K562 (cell line): Measurements from ENCODE around the gene MBD4. TPM values are rescaled to one million over a fixed set of nuclear protein-coding genes. Genes with fewer than 3 reads are reported as not detected.

Experiments used
- CC2D1A ChIP-seq: fragments of 450-650 bp; IDR thresholded peaks from 2 replicates; pipeline ENCODE4 v1.6.1; 2017; ENCODE audit warnings: mild to moderate bottlenecking
- CHD1 ChIP-seq: fragments of 200-600 bp; sonication (generic); IDR thresholded peaks from one replicate; pipeline ENCODE4 v1.6.1; 2012; ENCODE audit warnings: mild to moderate bottlenecking, moderate library complexity, low read length, inconsistent platforms
- ESRRB ChIP-seq: fragments of 250-450 bp; sonication (Bioruptor Pico); IDR thresholded peaks from 2 replicates; pipeline ENCODE4 v1.5.0; 2020; ENCODE audit warnings: mild to moderate bottlenecking, moderate library complexity, borderline replicate concordance
- GATA2 ChIP-seq: sonication (generic); formaldehyde crosslinking; IDR thresholded peaks from 2 replicates; pipeline ENCODE4 v1.4.0; 2020; ENCODE audit warnings: mild to moderate bottlenecking, missing genetic modification reagents
- KLF6 ChIP-seq: fragments of 250-450 bp; sonication (Bioruptor Pico); IDR thresholded peaks from 2 replicates; pipeline ENCODE4 v1.4.0; 2020; ENCODE audit warnings: mild to moderate bottlenecking, moderate library complexity, borderline replicate concordance
- NCOA1 ChIP-seq: fragments of 450-650 bp; IDR thresholded peaks from 2 replicates; pipeline ENCODE4 v1.6.1; 2016; ENCODE audit warnings: low read depth
- NFRKB ChIP-seq: fragments of 450-650 bp; IDR thresholded peaks from 2 replicates; pipeline ENCODE4 v1.6.1; 2016; ENCODE audit warnings: low read depth
- RUNX1 ChIP-seq: sonication (generic); IDR thresholded peaks from 2 replicates; pipeline ENCODE4 v1.6.1; 2016; ENCODE audit warnings: antibody characterized with exemption, low read depth
- SETDB1 ChIP-seq: IDR thresholded peaks from one replicate; pipeline ENCODE4 v1.6.1; 2012; ENCODE audit warnings: low read length, control low read depth, inconsistent platforms
- SOX6 ChIP-seq: fragments of 450-650 bp; IDR thresholded peaks from 2 replicates; pipeline ENCODE4 v1.6.1; 2014; ENCODE audit warnings: mild to moderate bottlenecking
- ZNF134 ChIP-seq: fragments of 250-450 bp; sonication (Bioruptor Pico); conservative IDR thresholded peaks from 2 replicates; pipeline ENCODE4 v1.4.0; 2020
- ZNF184 ChIP-seq: sonication (generic); formaldehyde crosslinking; IDR thresholded peaks from 2 replicates; pipeline ENCODE4 v1.5.0; 2020; ENCODE audit warnings: missing genetic modification reagents
- ZNF668 ChIP-seq: fragments of 250-450 bp; sonication (Bioruptor Pico); IDR thresholded peaks from 2 replicates; pipeline ENCODE4 v1.8.0; 2022; ENCODE audit warnings: mild to moderate bottlenecking, inconsistent platforms
- polyA plus RNA-seq, 8 experiments: library from polyadenylated mRNA; depleted of rRNA in 4 of 8; stranded (reverse) in 5 of 8; unstranded in 3 of 8; fragments of >200 nt; fragmentation: Nextera tagmentation in 2 of 8; fragmentation: Illumina TruSeq in 1 of 8; extraction: Ambion mirVana in 2 of 8; extraction: Trizol in 1 of 8; gene quantifications; 2 replicates each; pipeline versions ENCODE4 v1.2.1 to v1.2.3, GENCODE V29; 2011 to 2014; ENCODE audit warnings: inconsistent platforms in 1 of 8, missing spikeins in 1 of 8
- total RNA-seq, 7 experiments: library from RNA; depleted of rRNA in 6 of 7; stranded (reverse); fragments of >200 nt in 6 of 7; fragmentation: Illumina TruSeq in 2 of 7; extraction: Trizol in 2 of 7; gene quantifications; 2 replicates each; pipeline versions ENCODE4 v1.2.1 to v1.2.3, GENCODE V29; 2011 to 2021; ENCODE audit warnings: low replicate concordance in 1 of 7
- TF ChIP-seq, protein P1 (sequence below): fragments of 250-450 bp; sonication (Bioruptor Pico); IDR thresholded peaks from 2 replicates; pipeline ENCODE4 v1.9.0; 2021; ENCODE audit warnings: mild to moderate bottlenecking, inconsistent platforms
- TF ChIP-seq, protein P2 (sequence below): fragments of 450-650 bp; IDR thresholded peaks from 2 replicates; pipeline ENCODE4 v1.7.1; 2018; ENCODE audit warnings: mild to moderate bottlenecking, low read depth; ENCODE audit not compliant: partially characterized antibody
- TF ChIP-seq, protein P3 (sequence below): fragments of 250-450 bp; sonication (Bioruptor Pico); IDR thresholded peaks from 2 replicates; pipeline ENCODE4 v1.5.0; 2020; ENCODE audit warnings: mild to moderate bottlenecking, borderline replicate concordance
- TF ChIP-seq, protein P4 (sequence below): fragments of 250-450 bp; sonication (Bioruptor Pico); IDR thresholded peaks from 2 replicates; pipeline ENCODE4 v1.5.0; 2022; ENCODE audit warnings: mild to moderate bottlenecking
- TF ChIP-seq, protein P5 (sequence below): fragments of 450-650 bp; IDR thresholded peaks from 2 replicates; pipeline ENCODE4 v1.6.1; 2016; ENCODE audit warnings: low read depth, mild to moderate bottlenecking, moderate library complexity

MBD4 gene
- total and polyA plus RNA-seq, 9 of the 15 experiments (the other 6 are each of a cell fraction or from before 2014, with no cell fraction given): 13.3 to 63.9 (median 39.0) TPM

DNA sequence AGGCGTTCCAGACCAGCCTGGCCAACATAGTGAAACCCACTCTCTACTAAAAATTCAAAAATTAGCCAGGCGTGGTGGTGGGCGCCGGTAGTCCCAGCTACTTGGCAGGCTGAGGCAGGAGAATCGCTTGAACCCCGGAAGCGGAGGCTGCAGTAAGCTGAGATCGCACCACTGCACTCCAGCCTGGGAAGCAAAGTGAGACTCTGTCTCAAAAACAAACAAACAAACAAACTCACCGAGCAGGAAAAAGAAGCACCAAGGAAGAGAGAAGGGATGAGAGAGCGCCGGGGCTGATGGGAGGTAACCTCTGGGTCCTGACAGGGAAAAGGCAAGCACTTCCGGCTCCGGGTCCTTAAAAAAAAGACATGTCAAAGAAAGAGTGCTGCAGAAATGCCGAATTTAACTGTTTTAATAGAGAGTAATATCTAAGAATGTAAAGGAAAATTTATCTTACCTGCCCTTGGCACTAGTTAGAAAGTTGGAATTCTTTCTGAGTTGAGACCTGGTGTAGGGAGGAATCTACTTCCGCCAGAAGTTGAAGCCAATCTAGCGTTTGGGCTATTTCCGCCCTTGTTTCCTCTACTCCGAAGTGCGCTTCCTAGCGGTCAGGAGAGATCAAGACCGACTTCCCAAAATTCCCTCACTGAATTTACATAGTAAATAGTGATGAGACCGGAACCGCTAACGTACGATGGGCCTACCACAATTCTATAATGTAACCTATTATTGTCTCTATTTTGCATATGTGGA, 40.4 kb downstream of the MBD4 start (continued):
- no peak for TF ChIP-seq ZNF184 (CRISPR knock-in tag)
- TF ChIP-seq ESRRB: no peak
- TF ChIP-seq, protein P1, sequence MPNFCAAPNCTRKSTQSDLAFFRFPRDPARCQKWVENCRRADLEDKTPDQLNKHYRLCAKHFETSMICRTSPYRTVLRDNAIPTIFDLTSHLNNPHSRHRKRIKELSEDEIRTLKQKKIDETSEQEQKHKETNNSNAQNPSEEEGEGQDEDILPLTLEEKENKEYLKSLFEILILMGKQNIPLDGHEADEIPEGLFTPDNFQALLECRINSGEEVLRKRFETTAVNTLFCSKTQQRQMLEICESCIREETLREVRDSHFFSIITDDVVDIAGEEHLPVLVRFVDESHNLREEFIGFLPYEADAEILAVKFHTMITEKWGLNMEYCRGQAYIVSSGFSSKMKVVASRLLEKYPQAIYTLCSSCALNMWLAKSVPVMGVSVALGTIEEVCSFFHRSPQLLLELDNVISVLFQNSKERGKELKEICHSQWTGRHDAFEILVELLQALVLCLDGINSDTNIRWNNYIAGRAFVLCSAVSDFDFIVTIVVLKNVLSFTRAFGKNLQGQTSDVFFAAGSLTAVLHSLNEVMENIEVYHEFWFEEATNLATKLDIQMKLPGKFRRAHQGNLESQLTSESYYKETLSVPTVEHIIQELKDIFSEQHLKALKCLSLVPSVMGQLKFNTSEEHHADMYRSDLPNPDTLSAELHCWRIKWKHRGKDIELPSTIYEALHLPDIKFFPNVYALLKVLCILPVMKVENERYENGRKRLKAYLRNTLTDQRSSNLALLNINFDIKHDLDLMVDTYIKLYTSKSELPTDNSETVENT (CRISPR knock-in tag): no peak
- TF ChIP-seq, protein P2, sequence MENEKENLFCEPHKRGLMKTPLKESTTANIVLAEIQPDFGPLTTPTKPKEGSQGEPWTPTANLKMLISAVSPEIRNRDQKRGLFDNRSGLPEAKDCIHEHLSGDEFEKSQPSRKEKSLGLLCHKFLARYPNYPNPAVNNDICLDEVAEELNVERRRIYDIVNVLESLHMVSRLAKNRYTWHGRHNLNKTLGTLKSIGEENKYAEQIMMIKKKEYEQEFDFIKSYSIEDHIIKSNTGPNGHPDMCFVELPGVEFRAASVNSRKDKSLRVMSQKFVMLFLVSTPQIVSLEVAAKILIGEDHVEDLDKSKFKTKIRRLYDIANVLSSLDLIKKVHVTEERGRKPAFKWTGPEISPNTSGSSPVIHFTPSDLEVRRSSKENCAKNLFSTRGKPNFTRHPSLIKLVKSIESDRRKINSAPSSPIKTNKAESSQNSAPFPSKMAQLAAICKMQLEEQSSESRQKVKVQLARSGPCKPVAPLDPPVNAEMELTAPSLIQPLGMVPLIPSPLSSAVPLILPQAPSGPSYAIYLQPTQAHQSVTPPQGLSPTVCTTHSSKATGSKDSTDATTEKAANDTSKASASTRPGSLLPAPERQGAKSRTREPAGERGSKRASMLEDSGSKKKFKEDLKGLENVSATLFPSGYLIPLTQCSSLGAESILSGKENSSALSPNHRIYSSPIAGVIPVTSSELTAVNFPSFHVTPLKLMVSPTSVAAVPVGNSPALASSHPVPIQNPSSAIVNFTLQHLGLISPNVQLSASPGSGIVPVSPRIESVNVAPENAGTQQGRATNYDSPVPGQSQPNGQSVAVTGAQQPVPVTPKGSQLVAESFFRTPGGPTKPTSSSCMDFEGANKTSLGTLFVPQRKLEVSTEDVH: peak; percentile 99
- TF ChIP-seq GATA2 (CRISPR knock-in tag): no peak
- no peak for TF ChIP-seq ZNF134
- TF ChIP-seq NCOA1: no peak
- TF ChIP-seq, protein P3, sequence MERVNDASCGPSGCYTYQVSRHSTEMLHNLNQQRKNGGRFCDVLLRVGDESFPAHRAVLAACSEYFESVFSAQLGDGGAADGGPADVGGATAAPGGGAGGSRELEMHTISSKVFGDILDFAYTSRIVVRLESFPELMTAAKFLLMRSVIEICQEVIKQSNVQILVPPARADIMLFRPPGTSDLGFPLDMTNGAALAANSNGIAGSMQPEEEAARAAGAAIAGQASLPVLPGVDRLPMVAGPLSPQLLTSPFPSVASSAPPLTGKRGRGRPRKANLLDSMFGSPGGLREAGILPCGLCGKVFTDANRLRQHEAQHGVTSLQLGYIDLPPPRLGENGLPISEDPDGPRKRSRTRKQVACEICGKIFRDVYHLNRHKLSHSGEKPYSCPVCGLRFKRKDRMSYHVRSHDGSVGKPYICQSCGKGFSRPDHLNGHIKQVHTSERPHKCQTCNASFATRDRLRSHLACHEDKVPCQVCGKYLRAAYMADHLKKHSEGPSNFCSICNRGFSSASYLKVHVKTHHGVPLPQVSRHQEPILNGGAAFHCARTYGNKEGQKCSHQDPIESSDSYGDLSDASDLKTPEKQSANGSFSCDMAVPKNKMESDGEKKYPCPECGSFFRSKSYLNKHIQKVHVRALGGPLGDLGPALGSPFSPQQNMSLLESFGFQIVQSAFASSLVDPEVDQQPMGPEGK (CRISPR knock-in tag): no peak
- TF ChIP-seq NFRKB: no peak
- peak; percentile 43; the same call in 1 of the 2 replicates for TF ChIP-seq KLF6 (CRISPR knock-in tag)
- TF ChIP-seq SETDB1: no peak
- no peak for TF ChIP-seq ZNF668
- TF ChIP-seq SOX6: no peak
- TF ChIP-seq, protein P4, sequence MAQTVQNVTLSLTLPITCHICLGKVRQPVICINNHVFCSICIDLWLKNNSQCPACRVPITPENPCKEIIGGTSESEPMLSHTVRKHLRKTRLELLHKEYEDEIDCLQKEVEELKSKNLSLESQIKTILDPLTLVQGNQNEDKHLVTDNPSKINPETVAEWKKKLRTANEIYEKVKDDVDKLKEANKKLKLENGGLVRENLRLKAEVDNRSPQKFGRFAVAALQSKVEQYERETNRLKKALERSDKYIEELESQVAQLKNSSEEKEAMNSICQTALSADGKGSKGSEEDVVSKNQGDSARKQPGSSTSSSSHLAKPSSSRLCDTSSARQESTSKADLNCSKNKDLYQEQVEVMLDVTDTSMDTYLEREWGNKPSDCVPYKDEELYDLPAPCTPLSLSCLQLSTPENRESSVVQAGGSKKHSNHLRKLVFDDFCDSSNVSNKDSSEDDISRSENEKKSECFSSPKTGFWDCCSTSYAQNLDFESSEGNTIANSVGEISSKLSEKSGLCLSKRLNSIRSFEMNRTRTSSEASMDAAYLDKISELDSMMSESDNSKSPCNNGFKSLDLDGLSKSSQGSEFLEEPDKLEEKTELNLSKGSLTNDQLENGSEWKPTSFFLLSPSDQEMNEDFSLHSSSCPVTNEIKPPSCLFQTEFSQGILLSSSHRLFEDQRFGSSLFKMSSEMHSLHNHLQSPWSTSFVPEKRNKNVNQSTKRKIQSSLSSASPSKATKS (CRISPR knock-in tag): no peak
- TF ChIP-seq CHD1: no peak
- no peak for TF ChIP-seq RUNX1
- no peak for TF ChIP-seq CC2D1A
- TF ChIP-seq, protein P5, sequence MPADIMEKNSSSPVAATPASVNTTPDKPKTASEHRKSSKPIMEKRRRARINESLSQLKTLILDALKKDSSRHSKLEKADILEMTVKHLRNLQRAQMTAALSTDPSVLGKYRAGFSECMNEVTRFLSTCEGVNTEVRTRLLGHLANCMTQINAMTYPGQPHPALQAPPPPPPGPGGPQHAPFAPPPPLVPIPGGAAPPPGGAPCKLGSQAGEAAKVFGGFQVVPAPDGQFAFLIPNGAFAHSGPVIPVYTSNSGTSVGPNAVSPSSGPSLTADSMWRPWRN: no peak
